Measurements from ENCODE around the gene NGF. TPM values are rescaled to one million over a fixed set of nuclear protein-coding genes. Genes with fewer than 3 reads are reported as not detected.
"Not testable (repeated sequence)": the region's sequence is repeated elsewhere in the genome, so short reads cannot be mapped to it uniquely, and the experiment has no call there.

The NGF gene
- not detected for polyA plus RNA-seq (2013)

DNA sequence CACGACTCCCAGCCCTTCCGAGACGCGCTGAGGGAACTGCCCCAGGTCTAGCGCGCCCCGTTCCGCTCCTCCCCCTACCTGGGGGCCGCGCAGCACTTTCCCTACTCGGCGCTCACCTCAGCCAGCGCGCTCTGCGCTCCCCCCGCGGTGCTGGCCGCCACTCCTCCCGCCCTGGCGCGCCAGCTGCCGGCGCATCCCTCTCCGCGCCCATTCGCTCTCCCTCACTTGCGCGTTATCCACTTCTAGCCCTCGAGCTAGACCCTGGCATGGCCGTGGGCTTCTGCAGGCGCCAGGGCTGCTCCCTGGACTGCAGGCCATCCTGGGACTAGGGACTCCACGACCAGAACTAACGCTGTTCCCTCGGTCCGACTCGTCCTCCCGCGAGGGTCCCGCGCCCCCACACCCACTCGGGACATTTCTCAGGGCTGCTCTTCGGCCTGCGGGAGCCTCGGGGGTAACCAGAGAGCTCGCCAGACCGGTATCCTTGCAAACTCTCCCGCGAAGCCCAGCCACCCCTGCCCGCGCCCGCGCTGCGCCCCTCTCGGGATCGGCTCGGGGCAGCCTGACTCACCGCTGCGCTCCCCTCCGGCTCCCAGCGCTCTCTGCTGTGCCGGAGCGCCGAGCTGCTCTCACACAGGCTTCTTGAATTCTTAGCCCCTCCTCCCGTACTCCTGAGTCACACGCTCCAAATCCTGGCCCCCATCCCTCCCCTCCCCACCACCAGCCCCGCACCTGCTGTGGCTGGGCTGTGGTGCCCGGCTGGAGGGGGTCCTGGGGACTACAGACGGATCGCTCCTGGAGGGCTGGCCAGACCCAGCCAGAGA lies at the start of gene NGF:
NGF (minus strand) TSS at position 617 of the 824 bp plus-strand sequence. CDS start 51,454 bp downstream, outside the sequence.
- Histone ChIP-seq H3K4me1 (ENCODE audit: control extremely low read depth in 1 of 4, control insufficient read depth in 4 of 4, insufficient read depth in 4 of 4, low read length in 3 of 4) (peaks cover 0 to 15% (median 9%) of the 10 kb centered on the region in 4 experiments), H3K27ac (ENCODE audit: insufficient read depth in 1 of 2, low read depth in 1 of 2, low read length in 2 of 2, poor library complexity in 1 of 2, severe bottlenecking in 2 of 2) (no peak within 1 kb of the TSS), H3K9me3 (ENCODE audit: control extremely low read depth in 1 of 5, control insufficient read depth in 4 of 5, insufficient read depth in 2 of 5, low read depth in 1 of 5, low read length in 4 of 5) (no peaks in the 10 kb centered on the region), H3K4me3 (ENCODE audit: control insufficient read depth in 1 of 7, extremely low read depth in 1 of 7, insufficient read depth in 4 of 7, low read depth in 2 of 7, low read length in 6 of 7) (peak within 1 kb of the TSS in 6 of 7 experiments; percentile 24 to 69 (median 60)), H3K27me3 (replicated peaks in 2 of 5; ENCODE audit: control insufficient read depth in 4 of 5, insufficient read depth in 5 of 5, low read length in 4 of 5) (peaks cover 2 to 66% (median 35%) of the 10 kb centered on the region in 5 experiments), H3K36me3 (ENCODE audit: control insufficient read depth in 4 of 4, insufficient read depth in 4 of 4, low read length in 3 of 4) (no peaks in the 10 kb centered on the region)
- POLR2A ChIA-PET, result interaction anchor here (0.6 kb wide), 1 partner anchor 24 kb away, joined by 3 read pairs; no protein-coding TSS in a partner anchor
- CTCF ChIA-PET, result interaction anchor here (0.7 to 1.4 kb wide), 2 partner anchors 11 to 139 kb away, joined by 3 to 5 read pairs; no protein-coding TSS in a partner anchor
- 2% methylated on average over 54 of the region's 69 CpGs for WGBS (ENCODE audit: insufficient coverage)
- peak; percentile 29 to 67 (median 52) for DNase-seq

DNA sequence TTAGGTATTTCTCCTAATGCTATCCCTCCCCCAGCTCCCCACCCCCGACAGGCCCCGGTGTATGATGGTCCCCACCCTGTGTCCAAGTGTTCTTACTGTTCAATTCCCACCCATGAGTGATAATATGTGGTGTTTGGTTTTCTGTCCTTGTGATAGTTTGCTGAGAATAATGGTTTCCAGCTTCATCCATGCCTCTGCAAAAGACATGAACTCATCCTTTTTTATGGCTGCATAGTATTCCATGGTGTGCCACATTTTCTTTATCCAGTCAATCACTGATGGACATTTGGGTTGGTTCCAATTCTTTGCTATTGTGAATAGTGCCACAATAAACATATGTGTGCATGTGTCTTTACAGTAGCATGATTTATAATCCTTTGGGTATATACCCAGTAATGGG lies 45.4 kb upstream of the NGF start:
- H3K4me3 ChIP-seq (ENCODE audit: control insufficient read depth in 1 of 7, extremely low read depth in 1 of 7, insufficient read depth in 4 of 7, low read depth in 2 of 7, low read length in 6 of 7); H3K4me1 ChIP-seq (ENCODE audit: control extremely low read depth in 1 of 4, control insufficient read depth in 4 of 4, insufficient read depth in 4 of 4, low read length in 3 of 4); H3K9me3 ChIP-seq (ENCODE audit: control extremely low read depth in 1 of 5, control insufficient read depth in 4 of 5, insufficient read depth in 2 of 5, low read depth in 1 of 5, low read length in 4 of 5); DNase-seq; H3K27ac ChIP-seq (ENCODE audit: insufficient read depth in 1 of 2, low read depth in 1 of 2, low read length in 2 of 2, poor library complexity in 1 of 2, severe bottlenecking in 2 of 2); CTCF ChIA-PET; H3K36me3 ChIP-seq (ENCODE audit: control insufficient read depth in 4 of 4, insufficient read depth in 4 of 4, low read length in 3 of 4); H3K27me3 ChIP-seq (replicated peaks in 2 of 5; ENCODE audit: control insufficient read depth in 4 of 5, insufficient read depth in 5 of 5, low read length in 4 of 5); POLR2A ChIA-PET: not testable (repeated sequence)
- no CpG with 5 or more reads among the region's 2 CpGs for WGBS (ENCODE audit: insufficient coverage)

- Histone ChIP-seq H3K27ac (ENCODE audit: insufficient read depth in 1 of 2, low read depth in 1 of 2, low read length in 2 of 2, poor library complexity in 1 of 2, severe bottlenecking in 2 of 2) (no peak overlapping the region), H3K4me3 (ENCODE audit: control insufficient read depth in 1 of 7, extremely low read depth in 1 of 7, insufficient read depth in 4 of 7, low read depth in 2 of 7, low read length in 6 of 7) (no peak overlapping the region), H3K4me1 (ENCODE audit: control extremely low read depth in 1 of 4, control insufficient read depth in 4 of 4, insufficient read depth in 4 of 4, low read length in 3 of 4) (no peaks in the 10 kb centered on the region), H3K27me3 (replicated peaks in 2 of 5; ENCODE audit: control insufficient read depth in 4 of 5, insufficient read depth in 5 of 5, low read length in 4 of 5) (peaks cover 0 to 4% (median 2%) of the 10 kb centered on the region in 5 experiments), H3K9me3 (ENCODE audit: control extremely low read depth in 1 of 5, control insufficient read depth in 4 of 5, insufficient read depth in 2 of 5, low read depth in 1 of 5, low read length in 4 of 5) (peaks cover 0 to 1% (median 0%) of the 10 kb centered on the region in 5 experiments), H3K36me3 (ENCODE audit: control insufficient read depth in 4 of 4, insufficient read depth in 4 of 4, low read length in 3 of 4) (no peaks in the 10 kb centered on the region)
- 75% methylated on average over 1 of the region's 4 CpGs for WGBS (ENCODE audit: insufficient coverage)
- DNase-seq, result no peak
- ChIA-PET CTCF (no interaction called here), POLR2A (no interaction called here)
Measured at GRCh38 chr1:115379943-115380342, 41.9 kb upstream of the NGF start.

GRCh38 chr1:115377411-115377810 lies 39.4 kb upstream of the NGF start:
- no peak for DNase-seq
- no peak overlapping the region for H3K27ac ChIP-seq (ENCODE audit: insufficient read depth in 1 of 2, low read depth in 1 of 2, low read length in 2 of 2, poor library complexity in 1 of 2, severe bottlenecking in 2 of 2)
- H3K4me3 ChIP-seq (ENCODE audit: control insufficient read depth in 1 of 7, extremely low read depth in 1 of 7, insufficient read depth in 4 of 7, low read depth in 2 of 7, low read length in 6 of 7), result no peak overlapping the region
- no peaks in the 10 kb centered on the region for H3K36me3 ChIP-seq (ENCODE audit: control insufficient read depth in 4 of 4, insufficient read depth in 4 of 4, low read length in 3 of 4)
- WGBS (ENCODE audit: insufficient coverage), result no CpG with 5 or more reads among the region's 2 CpGs
- H3K27me3 ChIP-seq (replicated peaks in 2 of 5; ENCODE audit: control insufficient read depth in 4 of 5, insufficient read depth in 5 of 5, low read length in 4 of 5), result peaks cover 0 to 4% (median 2%) of the 10 kb centered on the region in 5 experiments
- CTCF ChIA-PET, result no interaction called here
- POLR2A ChIA-PET, result no interaction called here
- H3K4me1 ChIP-seq (ENCODE audit: control extremely low read depth in 1 of 4, control insufficient read depth in 4 of 4, insufficient read depth in 4 of 4, low read length in 3 of 4), result no peaks in the 10 kb centered on the region
- H3K9me3 ChIP-seq (ENCODE audit: control extremely low read depth in 1 of 5, control insufficient read depth in 4 of 5, insufficient read depth in 2 of 5, low read depth in 1 of 5, low read length in 4 of 5), result peaks cover 0 to 1% (median 0%) of the 10 kb centered on the region in 5 experiments

GRCh38 chr1:115374598-115374997 lies 36.5 kb upstream of the NGF start:
- Histone ChIP-seq H3K4me3 (ENCODE audit: control insufficient read depth in 1 of 7, extremely low read depth in 1 of 7, insufficient read depth in 4 of 7, low read depth in 2 of 7, low read length in 6 of 7) (no peak overlapping the region), H3K27me3 (replicated peaks in 2 of 5; ENCODE audit: control insufficient read depth in 4 of 5, insufficient read depth in 5 of 5, low read length in 4 of 5) (peaks cover 0 to 4% (median 0%) of the 10 kb centered on the region in 5 experiments), H3K4me1 (ENCODE audit: control extremely low read depth in 1 of 4, control insufficient read depth in 4 of 4, insufficient read depth in 4 of 4, low read length in 3 of 4) (no peaks in the 10 kb centered on the region), H3K9me3 (ENCODE audit: control extremely low read depth in 1 of 5, control insufficient read depth in 4 of 5, insufficient read depth in 2 of 5, low read depth in 1 of 5, low read length in 4 of 5) (peaks cover 0 to 1% (median 0%) of the 10 kb centered on the region in 5 experiments), H3K36me3 (ENCODE audit: control insufficient read depth in 4 of 4, insufficient read depth in 4 of 4, low read length in 3 of 4) (no peaks in the 10 kb centered on the region), H3K27ac (ENCODE audit: insufficient read depth in 1 of 2, low read depth in 1 of 2, low read length in 2 of 2, poor library complexity in 1 of 2, severe bottlenecking in 2 of 2) (no peak overlapping the region)
- ChIA-PET POLR2A (no interaction called here), CTCF (no interaction called here)
- no peak for DNase-seq
- 100% methylated on average over 3 of the region's 3 CpGs for WGBS (ENCODE audit: insufficient coverage)

- Histone ChIP-seq H3K4me1 (ENCODE audit: control extremely low read depth in 1 of 4, control insufficient read depth in 4 of 4, insufficient read depth in 4 of 4, low read length in 3 of 4) (no peaks in the 10 kb centered on the region), H3K9me3 (ENCODE audit: control extremely low read depth in 1 of 5, control insufficient read depth in 4 of 5, insufficient read depth in 2 of 5, low read depth in 1 of 5, low read length in 4 of 5) (peaks cover 0 to 1% (median 0%) of the 10 kb centered on the region in 5 experiments), H3K4me3 (ENCODE audit: control insufficient read depth in 1 of 7, extremely low read depth in 1 of 7, insufficient read depth in 4 of 7, low read depth in 2 of 7, low read length in 6 of 7) (no peak overlapping the region), H3K27me3 (replicated peaks in 2 of 5; ENCODE audit: control insufficient read depth in 4 of 5, insufficient read depth in 5 of 5, low read length in 4 of 5) (peaks cover 0 to 4% (median 0%) of the 10 kb centered on the region in 5 experiments), H3K27ac (ENCODE audit: insufficient read depth in 1 of 2, low read depth in 1 of 2, low read length in 2 of 2, poor library complexity in 1 of 2, severe bottlenecking in 2 of 2) (no peak overlapping the region), H3K36me3 (ENCODE audit: control insufficient read depth in 4 of 4, insufficient read depth in 4 of 4, low read length in 3 of 4) (no peaks in the 10 kb centered on the region)
- ChIA-PET CTCF (no interaction called here), POLR2A (no interaction called here)
- no peak for DNase-seq
Measured at GRCh38 chr1:115373305-115373704, 35.3 kb upstream of the NGF start.

GRCh38 chr1:115365738-115366137 lies 27.7 kb upstream of the NGF start:
- no peak for DNase-seq
- WGBS (ENCODE audit: insufficient coverage), result 100% methylated on average over 5 of the region's 5 CpGs

More at GRCh38 chr1:115365738-115366137, 27.7 kb upstream of the NGF start:
- no peaks in the 10 kb centered on the region for H3K4me1 ChIP-seq (ENCODE audit: control extremely low read depth in 1 of 4, control insufficient read depth in 4 of 4, insufficient read depth in 4 of 4, low read length in 3 of 4)
- H3K36me3 ChIP-seq (ENCODE audit: control insufficient read depth in 4 of 4, insufficient read depth in 4 of 4, low read length in 3 of 4), result no peaks in the 10 kb centered on the region
- no peak overlapping the region for H3K4me3 ChIP-seq (ENCODE audit: control insufficient read depth in 1 of 7, extremely low read depth in 1 of 7, insufficient read depth in 4 of 7, low read depth in 2 of 7, low read length in 6 of 7)
- POLR2A ChIA-PET, result no interaction called here
- H3K27me3 ChIP-seq (replicated peaks in 2 of 5; ENCODE audit: control insufficient read depth in 4 of 5, insufficient read depth in 5 of 5, low read length in 4 of 5), result no peaks in the 10 kb centered on the region
- no peak overlapping the region for H3K27ac ChIP-seq (ENCODE audit: insufficient read depth in 1 of 2, low read depth in 1 of 2, low read length in 2 of 2, poor library complexity in 1 of 2, severe bottlenecking in 2 of 2)
- peaks cover 0 to 4% (median 0%) of the 10 kb centered on the region in 5 experiments for H3K9me3 ChIP-seq (ENCODE audit: control extremely low read depth in 1 of 5, control insufficient read depth in 4 of 5, insufficient read depth in 2 of 5, low read depth in 1 of 5, low read length in 4 of 5)
- CTCF ChIA-PET, result no interaction called here
